NCI-H128 (cell line): ENCODE results near the gene TMEM94.

Experiments used
- DNase-seq: peaks from one replicate; lab custom pipeline; 2025; ENCODE audit not compliant: unreplicated experiment; lab: John Stamatoyannopoulos, UW

The TMEM94 gene

GRCh38 chr17:75494326-75494877, 38.0 kb downstream of the TMEM94 start:
- no peak for DNase-seq

DNA sequence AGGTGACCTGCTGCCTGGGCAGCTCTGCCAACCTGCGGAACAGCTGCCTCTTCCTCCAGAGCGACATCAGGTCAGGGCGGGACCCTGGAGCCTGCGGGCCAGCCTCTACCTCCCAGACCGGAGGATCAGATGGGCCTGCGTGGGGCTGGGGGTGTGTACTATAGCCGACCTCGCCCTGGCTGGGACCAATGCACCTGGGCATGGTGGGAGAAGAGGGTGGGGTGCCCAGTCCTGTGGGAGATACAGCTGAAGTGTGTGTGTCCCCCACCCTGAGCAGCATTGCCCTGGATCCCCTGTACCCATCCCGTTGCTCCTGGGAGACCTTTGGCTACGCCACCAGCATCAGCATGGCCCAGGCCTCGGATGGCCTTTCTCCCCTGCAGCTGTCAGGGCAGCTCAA, 39.6 kb downstream of the TMEM94 start:
- DNase-seq, result no peak

DNA sequence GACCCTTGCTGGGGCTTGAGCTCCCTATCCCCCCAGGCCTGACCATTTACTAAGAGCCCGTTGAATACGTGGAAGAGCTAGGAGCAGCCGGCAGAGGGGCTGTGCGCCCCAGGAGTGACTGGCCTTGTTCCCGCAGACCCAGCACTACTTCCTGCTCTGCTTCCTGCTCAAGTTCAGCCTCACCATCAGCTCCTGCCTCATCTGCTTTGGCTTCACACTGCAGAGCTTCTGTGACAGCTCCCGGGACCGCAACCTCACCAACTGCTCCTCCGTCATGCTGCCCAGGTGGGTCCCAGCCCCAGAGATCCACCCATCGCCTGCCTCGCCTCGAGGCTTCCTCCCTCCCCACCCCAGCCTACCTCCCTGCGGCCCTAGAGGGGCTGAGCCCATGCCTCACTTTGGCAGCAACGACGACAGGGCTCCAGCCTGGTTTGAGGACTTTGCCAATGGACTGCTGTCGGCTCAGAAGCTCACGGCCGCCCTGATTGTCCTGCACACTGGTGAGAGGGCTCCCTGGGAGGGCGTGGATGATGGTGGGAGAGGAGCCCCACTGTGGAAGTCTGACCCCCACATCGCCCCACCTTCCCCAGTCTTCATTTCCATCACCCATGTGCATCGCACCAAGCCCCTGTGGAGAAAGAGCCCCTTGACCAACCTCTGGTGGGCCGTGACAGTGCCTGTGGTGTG, 41.7 kb downstream of the TMEM94 start:
- no peak for DNase-seq

DNA sequence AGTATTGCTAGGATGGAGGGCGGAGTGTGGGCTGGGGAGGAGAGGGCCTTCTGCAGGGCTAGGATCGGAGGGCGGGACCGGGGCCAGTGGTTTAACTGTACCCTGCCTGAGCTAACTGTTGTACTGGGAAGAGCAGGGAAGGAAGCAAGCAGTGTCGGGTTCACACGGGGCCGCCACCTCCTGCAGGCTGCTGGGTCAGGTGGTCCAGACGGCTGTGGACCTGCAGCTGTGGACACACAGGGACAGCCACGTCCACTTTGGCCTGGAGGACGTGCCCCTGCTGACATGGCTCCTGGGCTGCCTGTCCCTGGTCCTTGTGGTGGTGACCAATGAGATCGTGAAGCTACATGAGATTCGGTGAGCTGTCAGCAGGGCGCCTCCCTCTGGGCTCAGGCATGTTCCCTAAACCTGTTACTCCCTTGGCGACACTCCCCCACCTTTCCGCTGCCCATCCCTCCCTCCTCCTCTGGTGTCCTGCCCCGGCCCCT, 42.3 kb downstream of the TMEM94 start:
- no peak for DNase-seq

DNA sequence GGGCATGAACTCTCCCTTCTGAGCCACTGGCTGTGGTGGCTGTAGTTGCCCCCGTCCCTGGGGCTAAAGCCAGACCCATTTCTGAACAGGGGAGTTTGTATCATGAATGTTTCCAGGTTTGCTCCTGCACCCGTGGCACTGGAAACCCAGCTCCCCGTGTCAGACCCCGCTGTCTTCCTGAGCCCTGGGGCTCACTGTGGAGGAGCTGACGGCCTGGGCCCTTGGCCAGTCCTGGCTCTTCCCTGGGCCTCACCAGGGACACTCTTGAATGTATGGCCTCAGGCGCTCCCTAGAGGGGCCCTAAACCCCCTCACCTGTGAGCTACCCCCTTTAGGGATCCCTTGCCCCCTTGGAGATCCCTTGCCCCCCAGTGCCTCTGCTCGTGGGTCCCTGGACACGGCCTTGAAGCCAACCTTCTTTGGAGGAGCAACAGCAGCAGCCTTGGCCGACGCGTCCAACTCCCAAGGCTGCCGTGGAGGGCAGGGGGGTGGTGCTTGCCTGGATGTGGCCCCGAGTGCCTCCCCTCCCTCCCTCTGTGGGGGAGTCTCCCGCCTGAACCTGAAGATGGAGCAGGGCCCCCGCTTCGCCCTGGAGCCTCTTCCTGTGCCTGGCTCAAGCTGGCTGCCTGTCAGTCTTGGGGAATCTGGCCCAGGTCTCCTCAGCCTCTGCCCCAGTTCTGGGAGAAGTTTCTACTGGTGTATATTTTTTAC, 43.0 kb downstream of the TMEM94 start:
- DNase-seq, result no peak

GRCh38 chr17:75500419-75501216, 44.2 kb downstream of the TMEM94 start:
- DNase-seq, result no peak

DNA sequence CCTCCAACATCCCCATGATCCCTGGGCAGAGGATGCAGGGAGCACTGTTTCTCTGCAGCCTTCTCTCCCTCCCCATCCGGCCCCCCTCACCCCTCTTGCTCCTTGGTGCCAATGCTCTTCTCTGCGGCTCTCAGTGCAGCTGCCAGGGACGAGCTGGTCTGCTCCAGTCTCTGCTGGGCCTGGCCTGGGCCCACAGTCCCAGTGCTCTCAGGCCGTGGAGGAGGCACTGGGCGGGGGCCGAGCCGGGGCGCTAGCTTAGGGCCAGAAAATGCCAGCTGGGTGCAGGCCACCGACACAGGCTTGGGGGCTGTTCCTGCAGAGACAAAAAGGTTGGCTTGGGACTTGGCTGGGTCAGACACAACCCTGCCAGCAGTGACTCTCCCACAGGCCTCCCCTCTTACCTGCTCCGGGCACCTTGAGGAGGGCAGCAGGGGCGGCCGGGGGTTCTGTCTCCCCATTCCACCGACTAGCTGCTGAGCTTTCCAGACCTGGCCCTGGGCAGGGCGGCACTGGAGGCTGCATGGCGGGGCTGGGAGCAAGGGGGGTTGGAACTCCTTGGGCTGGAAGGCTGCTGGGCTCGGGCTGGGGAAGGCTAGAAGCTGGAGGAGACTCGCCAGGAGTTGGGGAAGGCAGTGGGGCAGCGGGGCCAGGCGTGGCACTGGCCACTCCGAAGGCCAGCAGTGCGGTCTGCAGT, 45.1 kb downstream of the TMEM94 start:
- DNase-seq, result no peak

DNA sequence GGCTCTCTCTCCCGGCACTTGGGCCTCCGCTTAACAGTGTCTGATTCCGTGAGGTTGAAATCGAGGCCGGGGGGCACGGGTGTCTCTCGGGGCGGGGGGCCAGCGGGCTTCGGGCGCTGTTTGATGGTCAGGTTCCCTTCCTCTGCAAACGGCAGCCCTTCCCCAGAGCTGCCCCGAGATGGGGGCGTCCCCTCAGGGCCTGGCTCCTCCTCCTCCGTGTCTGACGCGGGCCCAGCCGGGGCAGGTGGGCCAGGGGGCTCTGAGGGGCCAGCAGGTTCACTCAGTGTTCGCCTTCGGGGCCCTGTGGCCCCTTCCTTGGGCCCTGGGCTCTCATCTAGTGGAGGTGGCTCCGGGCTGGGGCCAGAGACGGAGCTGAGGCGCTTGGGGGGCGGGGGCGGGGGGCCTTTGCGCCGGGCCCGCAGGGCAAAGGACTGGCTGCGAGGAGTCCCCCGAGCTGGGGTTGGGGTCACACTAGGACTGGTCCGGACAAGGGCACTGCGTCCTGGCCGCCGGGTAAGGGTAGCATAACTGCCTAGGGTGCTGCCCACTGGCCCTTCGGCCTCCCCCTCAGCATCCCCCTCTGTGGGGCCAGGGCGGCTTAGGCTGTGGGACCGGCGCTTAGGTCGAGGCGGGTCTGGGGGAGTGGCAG, 45.8 kb downstream of the TMEM94 start:
- no peak for DNase-seq

GRCh38 chr17:75502721-75503329, 46.4 kb downstream of the TMEM94 start:
- no peak for DNase-seq

DNA sequence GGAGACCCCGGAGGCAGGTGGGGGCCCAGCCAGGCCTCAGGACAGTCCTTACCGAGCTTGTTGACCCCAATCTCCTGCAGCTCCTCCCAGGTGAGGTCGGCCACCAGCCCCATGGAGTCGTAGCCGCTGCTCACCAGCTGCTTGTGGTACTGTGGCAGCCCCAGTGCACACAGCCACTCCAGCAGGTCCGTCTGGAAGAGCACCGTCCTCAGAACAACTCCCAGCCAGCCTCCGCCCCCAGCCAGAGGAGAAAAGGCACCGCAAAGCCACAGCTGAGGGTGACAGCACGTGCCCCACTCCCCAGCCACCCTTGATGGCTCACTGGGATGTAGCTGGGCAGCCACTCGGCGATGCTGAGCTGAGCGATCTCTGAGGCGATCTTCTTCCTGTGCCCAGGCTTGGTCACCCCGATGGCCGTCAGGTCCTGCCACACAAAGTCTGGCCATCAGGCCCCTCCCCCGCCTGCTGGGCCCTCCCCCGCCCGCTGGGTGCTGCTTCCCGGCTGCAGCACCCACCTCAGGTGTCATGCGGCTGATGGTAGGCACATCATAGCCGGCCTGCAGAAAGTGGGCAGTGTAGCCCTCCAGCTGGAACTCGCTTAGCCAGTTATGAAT, 47.0 kb downstream of the TMEM94 start:
- DNase-seq, result no peak

DNA sequence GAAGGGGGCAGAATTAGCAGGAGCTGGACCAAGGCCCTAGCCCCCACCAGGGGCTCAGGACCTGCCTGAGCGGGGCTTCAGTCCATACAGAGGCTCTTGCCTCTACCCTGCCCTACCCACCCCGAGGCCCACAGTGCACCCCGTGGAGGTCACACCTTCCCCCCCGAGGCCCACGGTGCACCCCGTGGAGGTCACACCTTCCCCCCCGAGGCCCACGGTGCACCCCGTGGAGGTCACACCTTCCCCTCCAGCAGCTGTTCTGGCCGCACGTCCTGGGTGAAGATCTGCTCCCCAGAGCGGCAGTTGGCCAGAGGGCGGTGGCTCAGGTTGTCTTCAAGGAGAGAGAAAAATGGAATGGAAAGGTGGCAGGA, 47.5 kb downstream of the TMEM94 start:
- no peak for DNase-seq

- DNase-seq, result no peak
Observed at GRCh38 chr17:75504347-75505151, 48.1 kb downstream of the TMEM94 start.

GRCh38 chr17:75505152-75505409, 48.6 kb downstream of the TMEM94 start:
- DNase-seq, result no peak

DNA sequence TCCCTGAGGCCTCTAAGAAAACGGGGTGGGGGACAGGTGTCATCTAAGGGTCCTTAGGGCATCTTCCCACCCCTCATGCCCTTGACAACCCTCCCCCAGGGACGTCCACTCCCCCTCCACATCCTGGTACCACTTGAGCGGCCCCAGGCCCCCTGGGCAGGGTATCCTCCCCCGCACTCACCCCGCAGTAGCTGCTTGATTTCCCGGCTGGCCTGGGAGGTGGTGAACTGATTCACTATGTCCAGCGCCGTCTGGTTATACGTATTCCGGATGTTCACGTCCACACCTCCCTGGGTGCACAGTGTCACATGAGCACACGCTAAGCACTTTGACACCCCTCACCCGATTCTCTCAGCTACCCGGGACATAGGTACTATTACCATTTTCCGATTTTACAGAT, 49.2 kb downstream of the TMEM94 start:
- no peak for DNase-seq

GRCh38 chr17:75506134-75506533, 49.7 kb downstream of the TMEM94 start:
- no peak for DNase-seq

- DNase-seq, result no peak
Observed at GRCh38 chr17:75506888-75507287, 50.5 kb downstream of the TMEM94 start.

- no peak for DNase-seq
Observed at GRCh38 chr17:75507733-75508719, 51.6 kb downstream of the TMEM94 start.

GRCh38 chr17:75508931-75509361, 52.5 kb downstream of the TMEM94 start:
- DNase-seq, result no peak
